ENCODE data around the gene EPB41L3.
"Not testable (repeated sequence)": the region's sequence is repeated elsewhere in the genome, so short reads cannot be mapped to it uniquely, and the experiment has no call there.

The EPB41L3 gene

DNA sequence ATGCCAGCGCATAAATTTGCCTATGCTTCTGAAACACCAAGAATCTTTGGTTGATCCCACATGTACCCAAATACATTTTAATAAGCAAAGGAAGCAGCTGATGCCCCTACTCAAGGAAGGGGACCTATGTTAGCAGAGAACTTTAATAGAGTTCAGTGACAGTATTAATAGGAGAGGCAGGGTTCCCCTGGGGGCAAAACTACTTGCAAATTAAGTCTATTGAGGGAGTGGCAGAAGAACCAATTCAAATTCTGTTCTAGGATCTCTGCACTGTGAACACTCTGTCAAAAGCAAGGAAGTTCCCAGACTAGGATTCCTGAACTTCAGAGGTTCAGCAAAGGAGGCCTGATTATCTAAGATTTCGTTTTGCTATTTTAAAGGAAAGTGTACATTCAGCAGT is 47.5 kb downstream of the EPB41L3 start:
- DNase-seq (ENCODE audit: low read depth): no peak

DNA sequence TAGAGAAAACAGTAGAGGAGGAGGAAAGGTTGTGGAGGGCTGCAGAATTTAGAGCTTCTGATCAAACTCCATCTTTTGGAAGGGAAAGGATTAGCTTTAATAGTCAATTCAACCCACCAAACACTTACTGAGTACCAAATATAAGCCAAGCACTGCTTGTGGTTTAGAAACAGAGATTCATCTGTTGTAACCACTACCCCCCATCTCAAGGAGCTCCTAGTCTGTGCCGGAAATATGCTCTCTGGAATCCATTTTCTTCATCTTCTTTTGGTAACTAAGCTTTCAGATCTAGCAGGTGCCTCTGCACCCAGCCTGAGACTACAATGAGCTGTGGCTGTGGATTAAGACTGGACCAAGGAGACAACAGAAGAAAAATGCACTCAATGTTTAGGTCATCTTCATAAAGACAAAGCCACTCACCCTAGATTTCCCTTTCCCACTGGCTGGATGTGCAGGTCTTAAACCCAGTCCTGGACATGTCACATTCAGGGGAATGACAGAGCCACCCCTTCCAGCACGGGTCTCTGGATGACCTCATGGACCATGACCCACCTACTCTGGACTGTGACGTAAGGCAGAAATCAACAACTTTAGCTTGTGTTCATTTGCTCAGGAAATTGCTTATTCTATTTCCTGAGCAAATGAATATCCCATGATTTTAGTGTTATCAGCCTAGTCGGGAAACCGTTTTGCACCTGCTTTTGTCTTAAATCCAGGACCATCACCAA is 52.9 kb downstream of the EPB41L3 start:
- no peak for DNase-seq (ENCODE audit: low read depth)

DNA sequence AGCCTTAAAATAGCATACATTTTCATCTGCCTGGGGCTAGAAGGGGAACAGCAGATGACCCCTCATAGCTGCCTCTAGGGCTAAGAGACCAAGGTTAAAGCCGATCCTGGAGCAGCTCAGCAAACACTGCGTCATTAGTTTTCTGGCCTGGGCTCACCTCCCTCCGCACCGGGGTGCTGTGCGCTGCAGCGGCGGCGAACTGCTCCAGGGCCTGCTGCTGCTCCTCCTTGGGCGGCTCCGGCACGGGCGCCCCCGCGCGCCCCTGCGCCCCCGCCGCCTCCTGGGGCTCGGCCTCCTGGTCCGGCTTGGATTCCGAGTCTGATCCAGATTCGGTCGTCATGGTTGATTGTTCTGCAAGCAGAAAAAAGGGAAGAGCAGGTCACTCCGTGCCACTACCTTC is 55.0 kb downstream of the EPB41L3 start:
- no peak for DNase-seq (ENCODE audit: low read depth)

DNA sequence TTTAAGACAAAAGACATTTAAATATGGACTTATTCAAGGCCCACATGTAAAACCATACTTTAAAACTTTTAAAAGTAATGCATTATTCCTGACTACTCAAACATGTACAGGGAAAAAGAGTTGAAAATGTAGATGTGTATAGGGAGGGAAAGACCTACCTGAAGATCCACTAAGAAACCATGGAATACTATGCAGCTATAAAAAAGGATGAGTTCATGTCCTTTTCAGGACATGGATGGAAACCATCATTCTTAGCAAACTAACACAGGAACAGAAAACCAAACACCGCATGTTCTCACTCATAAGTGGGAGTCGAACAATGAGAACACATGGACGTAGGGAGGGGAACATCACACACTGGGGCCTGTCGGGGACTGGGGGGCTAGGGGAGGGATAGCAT is 55.8 kb downstream of the EPB41L3 start:
- not testable (repeated sequence) for DNase-seq (ENCODE audit: low read depth)

DNA sequence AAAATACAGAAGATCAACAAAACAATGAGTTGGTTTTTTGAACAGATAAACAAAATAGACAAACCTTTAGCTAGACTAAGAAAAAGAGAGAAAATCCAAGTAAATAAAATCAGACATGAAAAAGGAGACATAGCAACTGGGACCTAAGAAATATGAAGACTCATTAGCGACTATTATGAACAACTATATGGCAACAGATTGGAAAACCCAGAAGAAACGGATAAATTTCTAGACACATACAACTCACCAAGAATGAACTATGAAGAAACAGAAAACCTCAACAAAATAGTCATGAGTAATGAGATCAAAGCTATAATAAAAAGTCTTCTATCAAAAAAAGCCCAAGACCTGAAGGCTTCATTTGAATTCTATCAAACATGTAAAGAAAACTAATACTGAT is 59.3 kb downstream of the EPB41L3 start:
- DNase-seq (ENCODE audit: low read depth): no peak

DNA sequence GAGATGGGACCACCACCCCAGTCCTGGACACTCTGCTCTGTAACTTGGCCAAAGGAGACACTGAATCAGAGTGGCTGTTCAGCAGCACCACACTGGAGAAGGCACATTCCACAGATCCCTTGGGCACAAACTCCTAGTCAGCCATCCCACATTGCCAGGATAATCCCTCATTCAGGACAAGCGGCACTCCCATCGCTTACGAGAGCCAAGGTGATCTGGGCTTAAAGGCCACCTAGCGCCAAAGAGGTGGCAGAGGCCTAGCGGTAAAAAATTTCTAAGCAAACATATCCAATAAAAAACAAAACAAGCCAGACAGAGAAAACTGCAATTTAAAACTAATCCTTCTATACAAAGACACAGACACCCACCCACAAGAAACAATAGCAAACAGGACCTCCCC is 62.2 kb downstream of the EPB41L3 start:
- no peak for DNase-seq (ENCODE audit: low read depth)

DNA sequence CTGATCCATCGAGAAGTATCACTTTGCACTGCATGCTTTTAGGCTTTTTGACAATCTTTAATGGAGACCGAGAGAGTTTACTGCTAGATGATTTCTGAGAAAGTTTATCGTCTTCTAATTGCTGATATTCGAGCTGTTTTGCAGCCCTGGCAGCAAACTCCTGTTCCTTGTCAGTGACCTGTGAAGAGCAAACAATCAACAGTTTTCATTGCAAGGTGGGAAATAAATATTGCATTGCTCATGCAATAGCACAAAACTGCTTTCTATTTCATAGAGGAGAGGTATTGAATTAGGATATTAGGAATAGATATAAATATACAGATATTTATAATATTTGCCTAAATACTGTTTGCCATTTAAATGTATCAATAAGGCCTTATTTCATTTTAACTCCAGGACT is 65.5 kb downstream of the EPB41L3 start:
- no peak for DNase-seq (ENCODE audit: low read depth)

DNA sequence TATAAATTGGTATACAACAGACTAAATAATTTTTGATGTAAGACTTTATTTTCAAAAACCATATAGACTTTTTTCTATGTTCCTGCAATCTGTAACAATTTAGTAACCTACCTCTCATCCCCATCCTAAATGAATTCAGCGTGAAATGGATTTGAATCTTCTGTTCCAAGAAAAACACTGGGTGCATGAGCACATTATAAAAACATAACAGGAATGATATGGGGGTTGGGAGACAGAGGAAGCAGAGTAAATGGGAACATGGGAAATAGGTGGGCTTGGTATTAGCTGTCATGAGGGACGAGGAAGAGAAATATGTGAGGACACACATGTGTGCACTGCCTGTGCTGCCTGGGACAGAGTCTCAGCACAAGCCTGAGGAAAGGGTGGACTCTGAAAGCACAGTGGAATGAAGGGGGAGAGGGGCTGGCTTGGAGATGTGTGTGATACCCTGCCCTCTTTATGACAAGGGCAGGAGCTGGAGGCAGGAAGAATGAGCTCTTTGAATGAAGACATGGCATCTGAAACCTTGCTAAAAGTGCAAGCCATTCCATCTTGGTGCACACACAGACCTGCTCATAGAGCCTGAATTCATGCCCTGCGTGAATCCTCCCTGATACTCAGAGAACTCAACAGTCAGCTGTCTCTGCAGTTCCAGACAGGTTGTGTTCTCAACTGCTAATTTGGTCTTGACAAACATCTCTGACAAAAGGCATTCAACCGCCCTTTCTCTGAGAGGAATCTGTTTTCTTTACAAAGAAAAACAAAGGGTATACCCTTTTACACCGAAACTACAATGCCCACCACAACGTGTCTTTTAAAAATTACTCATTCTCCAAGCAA is 66.6 kb downstream of the EPB41L3 start:
- DNase-seq (ENCODE audit: low read depth): no peak

DNA sequence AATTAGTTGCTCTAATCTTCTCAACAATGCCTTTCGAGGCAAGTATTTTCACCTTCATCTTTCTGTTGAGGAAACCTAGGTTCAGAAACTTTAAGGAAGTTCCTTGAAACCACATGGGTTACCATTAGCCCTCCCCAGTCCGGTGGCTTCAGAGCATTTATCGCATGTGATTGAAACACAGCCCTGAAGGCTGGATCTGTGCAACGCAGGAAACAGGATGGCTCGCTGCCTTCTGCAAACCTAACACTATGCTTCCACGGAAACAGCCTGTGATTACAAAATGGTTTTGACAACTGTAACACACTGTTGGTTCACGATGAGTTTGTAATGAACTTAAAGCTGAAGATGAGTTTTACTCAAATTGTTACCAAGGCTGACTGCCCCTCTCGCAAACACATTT is 68.5 kb downstream of the EPB41L3 start:
- no peak for DNase-seq (ENCODE audit: low read depth)

DNA sequence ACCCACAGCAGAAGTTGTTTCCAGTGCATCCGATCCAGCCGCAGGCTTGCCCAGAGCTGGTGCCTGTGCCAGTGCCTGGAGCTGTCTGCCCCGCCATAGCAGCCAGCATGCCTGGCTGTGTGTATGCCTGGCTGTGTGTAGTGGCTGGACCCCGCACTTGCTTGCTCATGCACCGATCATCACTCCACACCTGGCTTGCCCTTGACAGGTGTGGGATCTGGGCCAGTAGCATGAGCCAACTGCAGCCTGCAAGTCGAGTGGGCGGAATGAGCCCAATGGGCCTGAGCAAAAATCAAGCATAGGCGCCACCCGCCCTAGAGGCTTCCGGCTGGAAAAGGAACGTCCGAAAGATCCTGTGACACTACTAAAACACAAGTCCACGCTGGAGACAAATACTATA is 74.5 kb downstream of the EPB41L3 start:
- DNase-seq (ENCODE audit: low read depth): no peak

DNA sequence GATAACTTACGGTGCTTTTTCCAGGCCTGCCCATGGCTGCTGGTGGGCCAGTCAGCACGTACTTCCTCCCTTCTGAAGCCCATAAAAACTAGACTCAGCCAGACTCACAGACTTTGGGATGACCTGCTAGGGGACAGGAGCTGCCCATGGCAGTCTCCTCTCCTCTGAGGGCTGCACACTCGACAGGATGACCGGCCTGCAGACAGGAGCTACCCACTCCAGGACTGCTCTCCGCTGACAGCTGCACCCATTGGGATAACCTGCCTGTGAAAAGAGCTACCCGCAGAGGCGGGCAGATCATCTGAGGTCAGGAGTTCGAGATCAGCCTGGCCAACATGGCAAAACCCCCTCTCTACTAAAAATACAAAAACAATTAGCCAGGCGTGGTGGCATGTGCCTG is 75.4 kb downstream of the EPB41L3 start:
- no peak for DNase-seq (ENCODE audit: low read depth)

DNA sequence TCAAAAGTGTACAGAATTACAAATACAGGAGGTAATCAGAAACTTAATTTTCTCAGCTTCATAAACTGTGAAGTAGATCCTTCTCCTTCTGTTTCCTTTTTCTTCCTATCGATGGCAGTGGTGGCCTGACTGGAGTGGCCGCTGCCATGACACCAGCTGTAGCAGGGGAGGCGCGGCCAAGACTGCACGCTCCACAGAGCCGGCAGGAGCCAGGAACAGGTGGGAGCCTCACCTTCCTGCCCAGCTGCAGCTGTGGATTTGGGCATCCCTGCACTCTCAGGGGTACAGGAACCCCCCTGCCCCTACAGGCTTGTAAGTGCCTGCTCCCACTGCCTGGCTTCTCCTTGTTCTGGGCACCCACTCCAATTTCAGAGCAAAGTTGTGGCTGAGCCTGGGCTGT is 76.1 kb downstream of the EPB41L3 start:
- no peak for DNase-seq (ENCODE audit: low read depth)

DNA sequence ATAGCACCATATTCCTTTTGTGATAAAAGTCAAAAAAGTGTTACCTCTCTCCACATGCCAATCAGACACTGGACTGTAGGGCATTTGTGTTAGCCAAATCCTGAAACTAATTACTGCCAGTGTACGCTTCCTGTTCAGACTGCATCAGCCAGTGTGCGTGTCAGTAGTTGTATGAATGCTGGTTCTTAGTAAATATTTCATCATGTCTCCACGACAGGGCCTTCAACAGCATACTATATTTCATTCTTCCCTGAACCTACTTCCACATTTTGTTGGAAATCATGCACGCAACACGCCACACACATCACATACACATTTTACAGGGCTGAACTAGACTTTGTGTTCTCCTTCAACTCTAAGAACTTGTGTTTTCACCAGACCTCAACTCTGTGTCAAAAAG is 77.5 kb downstream of the EPB41L3 start:
- no peak for DNase-seq (ENCODE audit: low read depth)

DNA sequence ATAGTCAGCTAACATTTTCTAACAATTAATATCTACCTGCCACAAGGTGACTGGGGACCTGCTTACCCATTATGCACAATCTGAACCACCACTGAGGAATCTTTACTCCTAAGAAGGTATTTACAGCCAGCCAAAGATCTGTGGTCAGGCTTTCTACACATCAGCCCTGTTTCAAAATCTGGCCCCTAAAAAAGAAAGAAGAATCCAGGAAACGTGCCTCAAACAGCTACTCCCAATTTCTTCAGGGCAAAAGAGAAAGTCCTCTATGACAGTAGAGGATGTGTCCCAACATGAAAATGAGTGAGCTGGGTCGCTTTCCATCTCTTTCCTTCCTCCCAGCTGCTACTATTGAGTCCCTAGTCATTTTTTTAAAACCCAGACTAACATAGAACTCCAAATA is 79.5 kb downstream of the EPB41L3 start:
- peak; percentile 6 for DNase-seq (ENCODE audit: low read depth)

DNA sequence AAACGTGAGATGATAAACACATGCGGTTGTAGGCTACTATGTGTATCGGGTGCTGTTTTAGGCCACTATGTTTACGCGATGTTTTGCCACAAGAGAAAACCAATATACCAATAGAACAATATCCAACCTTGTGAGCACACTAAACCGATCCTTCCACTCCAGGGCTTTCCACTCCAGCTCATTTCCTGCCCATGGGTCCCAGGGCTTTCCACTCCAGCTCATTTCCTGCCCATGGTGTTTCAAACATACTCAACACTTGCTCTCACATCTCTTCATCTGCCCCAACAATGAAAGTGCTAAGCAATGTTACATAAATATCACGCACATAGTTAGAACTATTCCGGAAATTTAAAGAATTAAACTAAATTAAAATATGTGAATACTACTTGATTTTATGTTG is 80.0 kb downstream of the EPB41L3 start:
- DNase-seq (ENCODE audit: low read depth): no peak

DNA sequence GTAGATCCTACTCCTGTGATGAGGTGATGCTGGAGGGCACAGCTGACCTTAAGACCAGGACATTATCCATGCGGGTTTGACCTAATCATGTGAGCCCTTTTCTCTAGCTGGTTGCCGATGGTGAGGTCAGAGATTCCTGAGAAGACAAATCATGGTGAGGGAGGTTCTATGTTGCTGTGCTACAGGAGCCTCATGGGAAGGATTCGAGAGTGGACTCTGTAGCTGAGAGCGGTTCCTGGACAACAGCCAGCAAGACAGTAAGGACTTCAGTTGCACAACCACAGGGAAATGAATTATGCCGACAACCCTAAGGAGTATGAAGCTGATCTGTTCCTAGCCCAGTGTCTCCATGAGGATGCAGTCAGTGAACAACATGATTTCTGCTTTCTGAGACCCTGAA is 80.4 kb downstream of the EPB41L3 start:
- DNase-seq (ENCODE audit: low read depth): peak; percentile 18

DNA sequence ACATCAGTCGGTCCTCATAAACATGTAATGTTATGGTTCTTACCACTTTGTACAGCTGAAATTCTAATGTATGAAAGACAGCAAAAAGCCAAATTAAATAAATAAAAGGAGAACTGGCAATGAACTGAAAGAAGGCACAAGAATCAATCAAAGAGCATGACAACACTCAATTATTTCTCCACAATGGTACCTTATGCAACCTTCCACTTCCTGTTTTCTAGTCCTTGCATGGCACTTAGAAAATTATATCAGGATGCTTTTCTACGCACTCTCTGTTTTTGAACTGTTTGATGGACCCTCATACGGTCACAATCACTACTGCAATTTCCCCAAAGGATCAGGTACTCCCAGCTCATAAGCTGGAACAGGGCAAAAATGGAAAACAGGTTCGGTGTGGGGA is 81.6 kb downstream of the EPB41L3 start:
- DNase-seq (ENCODE audit: low read depth): no peak

DNA sequence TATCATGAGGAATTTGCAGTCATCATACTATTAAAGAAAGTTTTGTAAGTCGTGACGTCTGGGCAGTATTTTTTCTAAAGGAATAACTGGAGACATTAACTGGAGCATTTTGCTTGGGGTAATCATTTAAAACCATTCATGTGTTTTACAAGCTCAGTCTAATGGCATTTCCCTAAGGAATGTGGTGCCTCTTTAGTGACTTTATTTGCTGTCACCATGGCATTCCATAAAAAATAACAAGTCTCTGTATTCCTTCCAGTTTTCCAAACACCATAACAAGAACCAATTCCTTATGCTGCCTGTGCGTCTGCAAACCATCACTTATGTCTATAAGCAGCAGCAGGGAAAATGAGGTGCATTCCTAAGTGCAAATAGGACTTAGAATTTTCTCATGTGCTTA is 82.8 kb downstream of the EPB41L3 start:
- DNase-seq (ENCODE audit: low read depth): peak; percentile 3

DNA sequence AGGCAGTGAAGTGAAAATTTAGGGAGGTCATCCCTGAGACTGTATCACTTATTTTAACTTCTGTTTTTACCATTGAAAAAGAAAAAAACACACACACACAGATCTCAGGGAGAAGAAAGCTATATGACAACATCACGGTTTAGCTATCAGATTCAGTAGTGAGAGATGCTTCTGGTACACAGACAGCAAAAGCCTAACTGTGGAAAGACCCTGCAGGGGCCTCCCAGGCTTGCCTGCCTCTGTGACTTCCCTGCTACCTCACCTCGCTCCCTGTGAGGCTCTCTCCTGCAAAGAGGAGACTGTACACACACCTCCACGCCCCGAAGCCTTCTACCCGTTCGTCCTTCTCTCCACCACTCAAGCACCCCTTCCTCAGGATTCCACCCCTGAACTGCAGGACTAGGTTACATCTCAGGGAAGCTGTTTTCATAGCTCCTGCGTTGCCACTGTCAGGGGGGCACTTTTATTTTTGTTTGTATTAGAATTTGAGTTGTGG is 86.3 kb downstream of the EPB41L3 start:
- no peak for DNase-seq (ENCODE audit: low read depth)

DNA sequence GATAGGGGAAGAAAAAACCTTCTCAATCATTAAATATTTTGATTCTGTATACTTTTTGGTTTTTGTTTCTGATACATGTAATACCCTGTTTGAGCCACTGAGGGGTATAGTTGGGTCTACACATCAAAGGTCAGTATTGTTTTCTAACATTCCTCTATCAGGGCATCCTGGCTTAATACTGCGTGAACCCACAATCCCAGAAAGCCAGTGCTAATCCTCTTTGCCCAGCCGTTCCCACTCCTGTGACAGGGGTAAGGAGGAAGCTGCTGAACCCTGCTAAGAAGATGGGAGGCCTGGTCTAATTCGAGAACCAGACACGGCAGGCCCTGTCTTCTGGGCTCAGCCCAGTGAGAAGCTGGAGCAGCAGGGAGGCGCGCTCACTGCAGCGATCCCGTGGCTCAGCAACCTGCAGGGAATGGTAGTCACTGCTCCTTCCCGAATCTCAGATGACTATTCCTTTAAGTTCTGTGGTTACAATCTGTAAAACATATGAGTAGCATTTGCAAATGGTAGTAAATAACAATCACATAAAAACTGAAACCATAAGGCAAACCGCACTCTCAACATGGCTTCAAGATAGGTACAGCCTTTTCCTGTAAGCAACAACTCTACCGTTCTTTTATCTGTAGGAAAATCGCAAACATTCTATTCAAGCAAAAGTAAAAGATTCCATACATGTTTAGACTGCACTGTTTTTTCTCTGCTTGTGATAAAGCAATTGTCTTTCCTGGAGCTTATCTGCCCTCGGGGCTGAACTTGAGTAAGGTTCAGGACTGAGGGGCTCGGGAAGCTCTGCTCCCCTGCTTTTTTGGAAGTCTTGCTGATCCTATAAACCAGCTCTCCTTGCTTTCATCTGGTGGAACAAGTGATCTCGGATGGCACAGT is 87.0 kb downstream of the EPB41L3 start:
- no peak for DNase-seq (ENCODE audit: low read depth)

DNA sequence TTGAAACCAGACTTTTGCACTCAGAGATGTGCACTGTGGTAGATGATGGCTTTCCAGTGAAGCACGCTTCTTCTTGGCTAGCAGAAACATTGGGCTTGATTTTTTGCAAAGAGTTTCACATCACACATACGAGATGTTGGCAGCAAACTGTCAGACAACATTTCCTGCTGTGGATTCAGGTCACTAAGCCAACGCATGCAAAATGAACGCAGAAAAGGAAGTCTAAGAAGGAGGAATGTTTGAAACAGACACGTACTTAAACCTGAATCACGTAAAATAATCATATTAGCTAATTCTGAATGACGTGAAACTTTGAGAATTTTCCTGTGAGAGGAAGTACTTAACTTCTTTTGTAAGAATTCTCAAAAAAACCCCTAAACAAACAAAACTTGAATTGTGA is 88.1 kb downstream of the EPB41L3 start:
- DNase-seq (ENCODE audit: low read depth): no peak

DNA sequence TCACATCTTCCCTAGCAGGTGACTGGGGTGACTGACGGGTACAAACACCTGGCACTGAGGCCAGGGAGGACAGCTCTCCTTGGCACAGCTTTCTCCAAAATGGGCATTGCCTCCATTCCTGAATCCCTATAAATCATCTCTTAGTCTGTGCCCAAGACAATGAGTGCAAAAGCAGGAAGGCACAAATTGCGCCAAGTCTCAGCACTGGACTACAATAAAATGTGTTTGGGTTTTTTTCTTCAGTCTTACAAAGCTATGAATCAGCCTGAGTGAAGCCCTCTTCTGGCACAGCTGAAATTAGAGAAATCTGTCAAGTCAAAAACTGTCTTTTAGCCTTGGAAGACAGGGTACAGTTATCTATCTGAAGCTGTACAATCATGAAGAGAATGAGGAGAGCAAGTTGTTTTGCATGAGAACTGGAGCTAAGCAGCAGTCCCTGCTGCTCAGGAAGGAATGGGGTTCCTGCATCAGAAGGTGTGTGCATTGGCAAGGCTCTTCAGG is 90.8 kb downstream of the EPB41L3 start:
- no peak for DNase-seq (ENCODE audit: low read depth)
